Mesendoderm (in vitro differentiated cells): ENCODE results near the gene SHMT1.
"Not testable (repeated sequence)": the region's sequence is repeated elsewhere in the genome, so short reads cannot be mapped to it uniquely, and the experiment has no call there.

Experiments used
- DNase-seq: peaks from one replicate; pipeline ENCODE4 v3.0.0; 2013
- H2AK5ac ChIP-seq: 2 replicates; pipeline ENCODE4 v1.6.1; 2013; ENCODE audit warnings: low read length, inconsistent platforms
- H2BK120ac ChIP-seq: 2 replicates; pipeline ENCODE4 v1.6.1; 2013; ENCODE audit warnings: low read depth, mild to moderate bottlenecking, low read length, moderate library complexity, mixed read lengths
- H2BK15ac ChIP-seq: replicated peaks from 2 replicates; pipeline ENCODE4 v1.6.1; 2013; ENCODE audit warnings: low read depth, mild to moderate bottlenecking, moderate library complexity
- H2BK5ac ChIP-seq: 2 replicates; pipeline ENCODE4 v1.6.1; 2013; ENCODE audit warnings: low read length, inconsistent platforms
- H3K18ac ChIP-seq: 2 replicates; pipeline ENCODE4 v1.6.1; 2013; ENCODE audit warnings: mild to moderate bottlenecking, low read length, mixed read lengths
- H3K23ac ChIP-seq: one replicate; pipeline ENCODE4 v1.6.1; 2013; ENCODE audit warnings: low read length
- H3K27ac ChIP-seq: 2 replicates; pipeline ENCODE4 v1.5.1; 2013; ENCODE audit warnings: low read depth, mild to moderate bottlenecking, inconsistent platforms, low read length, moderate library complexity
- H3K27me3 ChIP-seq: 2 replicates; pipeline ENCODE4 v1.6.1; 2013; ENCODE audit warnings: low read length, control low read depth, mild to moderate bottlenecking, inconsistent platforms; ENCODE audit not compliant: insufficient read depth, poor library complexity
- H3K36me3 ChIP-seq: 2 replicates; pipeline ENCODE4 v1.6.1; 2013; ENCODE audit warnings: low read length, inconsistent platforms; ENCODE audit not compliant: control insufficient read depth, insufficient read depth
- H3K4ac ChIP-seq: one replicate; pipeline ENCODE4 v1.6.1; 2013; ENCODE audit warnings: low read depth, mild to moderate bottlenecking, low read length, moderate library complexity
- H3K4me1 ChIP-seq: 2 replicates; pipeline ENCODE4 v1.6.1; 2013; ENCODE audit warnings: low read depth, low read length, inconsistent platforms; ENCODE audit not compliant: control insufficient read depth
- H3K4me2 ChIP-seq: 2 replicates; pipeline ENCODE4 v1.6.1; 2013; ENCODE audit warnings: low read length
- H3K4me3 ChIP-seq: 2 replicates; pipeline ENCODE4 v1.5.1; 2013; ENCODE audit warnings: mild to moderate bottlenecking, low read length
- H3K56ac ChIP-seq: one replicate; pipeline ENCODE4 v1.6.1; 2013; ENCODE audit warnings: low read length
- H3K79me1 ChIP-seq: 2 replicates; pipeline ENCODE4 v1.6.1; 2013; ENCODE audit warnings: low read length, inconsistent platforms
- H3K79me2 ChIP-seq: 2 replicates; pipeline ENCODE4 v1.6.1; 2013; ENCODE audit warnings: mild to moderate bottlenecking, low read length; ENCODE audit not compliant: control insufficient read depth, insufficient read depth
- H3K9ac ChIP-seq: 2 replicates; pipeline ENCODE4 v1.6.1; 2013; ENCODE audit warnings: low read length, inconsistent platforms
- H4K5ac ChIP-seq: one replicate; pipeline ENCODE4 v1.6.1; 2013; ENCODE audit warnings: low read length
- H4K8ac ChIP-seq: one replicate; pipeline ENCODE4 v1.6.1; 2013; ENCODE audit warnings: low read depth, mild to moderate bottlenecking, control low read depth, low read length, moderate library complexity
- WGBS: extraction: QIAGEN DNeasy Blood & Tissue Kit; methylation state at CpG from one replicate; pipeline ENCODE4 v1.1.7; 2013; ENCODE audit warnings: low lambda C conversion rate, missing lambda C conversion rate; ENCODE audit not compliant: insufficient coverage; ENCODE audit errors: extremely low coverage; 5-methylcytosine and 5-hydroxymethylcytosine counted together

Gene SHMT1

DNA sequence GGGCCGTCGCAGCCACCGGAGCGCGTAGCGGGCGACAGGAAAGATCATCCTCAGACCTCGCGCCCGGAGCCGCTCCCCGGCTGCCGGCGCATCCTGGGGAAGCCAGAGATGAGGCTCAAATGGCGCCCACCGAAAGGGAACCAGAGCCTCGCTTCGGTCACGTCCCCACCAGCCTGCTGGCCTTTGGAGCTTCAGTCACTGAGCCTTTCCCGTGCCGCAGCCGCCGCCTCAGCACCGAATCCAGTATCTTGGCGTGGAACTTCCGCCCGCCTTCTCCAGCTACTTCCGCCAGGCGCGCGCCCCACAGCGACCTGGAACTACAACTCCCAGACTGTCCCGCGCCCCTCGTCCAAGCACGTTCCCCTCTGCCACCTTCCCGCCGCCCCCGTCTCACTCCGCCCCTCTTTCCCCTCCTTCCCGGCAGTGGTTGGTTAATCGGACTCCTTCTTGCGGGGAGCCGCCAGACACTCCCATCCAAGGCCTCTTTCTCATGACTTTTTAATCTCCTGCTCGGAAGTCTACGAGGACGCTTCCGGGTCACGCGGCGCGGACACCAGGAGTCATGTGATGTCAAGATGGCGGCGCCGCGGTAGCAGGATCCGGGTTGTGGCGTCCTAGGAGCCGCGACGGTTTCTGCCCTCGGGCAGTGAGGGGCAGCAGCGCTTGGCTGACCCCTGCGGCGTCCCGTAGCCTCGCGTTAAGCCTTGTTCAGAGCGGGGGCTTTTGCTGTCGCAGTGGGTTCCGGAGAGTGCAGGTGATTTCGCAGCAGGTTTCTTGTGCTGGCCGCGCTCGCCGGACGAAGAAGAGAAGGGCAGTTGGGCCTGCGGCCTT is 48.4 kb downstream of the SHMT1 start, which contains the start of the genes SMCR8 and TOP3A:
Gene SMCR8 (plus strand): TSS at position 563 of the 831 bp plus-strand sequence. CDS start 497 bp downstream, outside the sequence.
Gene TOP3A (minus strand): TSS at position 264 of the 831 bp plus-strand sequence. CDS start 216 bp downstream, at position 48.
- Histone ChIP-seq H3K4me1 (peaks cover 2% of the 10 kb centered on the region), H2BK15ac (no peak within 1 kb of the TSS), H2AK5ac (peak within 1 kb of the TSS; percentile 38), H3K4ac (peak within 1 kb of the TSS; percentile 73), H2BK5ac (no peak within 1 kb of the TSS), H3K4me3 (peak within 1 kb of the TSS; percentile 95), H3K36me3 (peaks cover 5% of the 10 kb centered on the region), H3K79me2 (peaks cover 66% of the 10 kb centered on the region), H3K79me1 (peaks cover 34% of the 10 kb centered on the region), H3K18ac (peak within 1 kb of the TSS; percentile 65), H2BK120ac (no peak within 1 kb of the TSS), H4K5ac (no peak within 1 kb of the TSS), H3K56ac (peak within 1 kb of the TSS; percentile 97), H3K4me2 (peak within 1 kb of the TSS; percentile 98), H3K27ac (peak within 1 kb of the TSS; percentile 85), H3K23ac (peak within 1 kb of the TSS; percentile 67), H3K27me3 (no peaks in the 10 kb centered on the region), H4K8ac (no peak within 1 kb of the TSS), H3K9ac (peak within 1 kb of the TSS; percentile 86)
- DNase-seq = peak; percentile 99
- WGBS = no CpG with 5 or more reads among the region's 78 CpGs

DNA sequence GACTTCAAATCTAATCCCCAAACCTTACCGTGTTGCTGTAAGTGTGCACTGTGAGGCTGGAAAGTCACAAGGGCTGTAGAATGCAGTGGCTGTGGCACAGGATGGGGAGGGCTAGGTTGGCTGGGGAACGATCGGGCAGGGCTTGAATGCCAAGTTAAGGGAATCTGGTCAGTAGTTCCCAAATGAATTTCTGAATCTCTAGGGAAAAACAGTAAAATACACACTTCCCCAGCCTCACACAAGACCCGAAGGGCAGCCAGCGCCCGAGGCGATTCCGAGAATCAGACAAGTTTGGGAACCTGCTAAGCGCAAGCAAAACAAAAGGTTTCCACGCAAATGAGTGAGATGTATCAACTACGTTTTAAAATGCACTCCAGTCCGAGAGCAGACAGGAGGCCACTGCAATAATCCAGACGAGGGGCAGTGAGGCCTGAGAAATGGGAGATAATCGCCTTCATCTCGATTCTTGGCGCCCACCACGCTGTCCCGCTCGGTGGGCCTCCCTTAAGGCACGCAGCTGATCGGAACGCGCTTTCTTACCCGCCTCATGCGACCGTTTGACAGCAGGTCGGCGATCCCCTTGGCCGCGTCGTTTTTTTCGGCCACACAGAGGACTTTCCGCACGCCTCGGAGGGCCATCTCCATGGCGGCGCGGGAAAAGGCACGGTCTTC is 49.2 kb downstream of the SHMT1 start:
- no CpG with 5 or more reads among the region's 39 CpGs for WGBS
- Histone ChIP-seq H3K4me2 (peak overlapping the region; percentile 98), H3K4ac (peak overlapping the region; percentile 73), H4K8ac (no peak overlapping the region), H3K27ac (peak overlapping the region; percentile 85), H4K5ac (no peak overlapping the region), H3K4me1 (peaks cover 2% of the 10 kb centered on the region), H3K4me3 (peak overlapping the region; percentile 91), H3K9ac (peak overlapping the region; percentile 86), H2BK5ac (no peak overlapping the region), H3K79me1 (peaks cover 32% of the 10 kb centered on the region), H3K23ac (peak overlapping the region; percentile 67), H3K79me2 (peaks cover 66% of the 10 kb centered on the region), H3K27me3 (no peaks in the 10 kb centered on the region), H2BK15ac (no peak overlapping the region), H3K36me3 (peaks cover 5% of the 10 kb centered on the region), H2AK5ac (peak overlapping the region; percentile 38), H2BK120ac (no peak overlapping the region), H3K18ac (peak overlapping the region; percentile 65), H3K56ac (peak overlapping the region; percentile 97)
- no peak for DNase-seq

DNA sequence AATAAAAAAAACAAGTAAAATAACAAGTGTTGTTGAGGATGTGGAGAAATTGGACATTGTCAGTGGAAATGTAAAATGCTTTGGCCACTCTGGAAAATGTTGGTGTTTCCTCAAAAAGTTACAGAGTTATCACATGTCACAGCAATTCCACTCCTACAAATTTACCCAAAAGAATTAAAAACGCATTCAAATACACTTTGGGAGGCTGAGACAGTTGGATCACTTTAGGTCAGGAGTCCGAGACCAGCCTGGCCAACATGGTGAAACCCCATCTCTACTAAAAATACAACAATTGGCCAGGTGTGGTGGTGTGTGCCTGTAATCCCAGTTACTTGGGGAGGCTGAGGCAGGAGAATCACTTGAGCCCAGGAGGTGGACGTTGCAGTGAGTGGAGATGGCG is 54.1 kb downstream of the SHMT1 start:
- no peak overlapping the region for H3K27ac ChIP-seq
- H3K36me3 ChIP-seq = peaks cover 13% of the 10 kb centered on the region
- no peak overlapping the region for H3K56ac ChIP-seq
- no CpG with 5 or more reads among the region's 4 CpGs for WGBS
- H2BK15ac ChIP-seq = no peak overlapping the region
- H2AK5ac ChIP-seq = no peak overlapping the region
- no peak overlapping the region for H3K4me2 ChIP-seq
- H3K18ac ChIP-seq = no peak overlapping the region
- H4K5ac ChIP-seq = no peak overlapping the region
- H3K79me2 ChIP-seq = peaks cover 33% of the 10 kb centered on the region
- no peak overlapping the region for H2BK120ac ChIP-seq
- no peak overlapping the region for H3K4me3 ChIP-seq
- H3K79me1 ChIP-seq = peaks cover 15% of the 10 kb centered on the region
- no peak for DNase-seq
- no peak overlapping the region for H3K4ac ChIP-seq
- H2BK5ac ChIP-seq = no peak overlapping the region
- no peaks in the 10 kb centered on the region for H3K27me3 ChIP-seq
- H3K23ac ChIP-seq = no peak overlapping the region
- H4K8ac ChIP-seq = no peak overlapping the region
- H3K4me1 ChIP-seq = peaks cover 2% of the 10 kb centered on the region
- H3K9ac ChIP-seq = no peak overlapping the region

DNA sequence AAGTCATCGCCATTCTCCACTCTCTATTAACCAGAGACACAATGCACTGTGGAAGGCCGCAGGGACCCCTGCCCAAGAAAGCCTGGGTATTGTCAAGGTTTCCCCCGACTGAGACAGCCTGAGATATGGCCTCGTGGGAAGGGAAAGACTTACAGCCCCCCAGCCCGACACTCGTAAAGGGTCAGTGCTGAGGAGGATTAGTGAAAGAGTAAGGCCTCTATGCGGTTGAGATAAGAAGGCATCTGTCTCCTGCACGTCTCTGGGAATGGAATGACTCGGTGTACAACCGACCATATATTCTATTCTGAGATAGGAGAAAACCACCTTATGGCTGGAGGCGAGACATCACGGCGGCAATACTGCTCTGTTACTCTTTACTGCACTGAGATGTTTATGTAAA is 60.1 kb downstream of the SHMT1 start:
- peaks cover 31% of the 10 kb centered on the region for H3K36me3 ChIP-seq
- not testable (repeated sequence) for H3K23ac ChIP-seq, H4K8ac ChIP-seq, H3K79me1 ChIP-seq, H2BK5ac ChIP-seq, H2BK120ac ChIP-seq, H3K4ac ChIP-seq, H3K56ac ChIP-seq, H3K27me3 ChIP-seq, H3K79me2 ChIP-seq, H2BK15ac ChIP-seq, H3K27ac ChIP-seq, H4K5ac ChIP-seq, H3K4me2 ChIP-seq, DNase-seq, H3K18ac ChIP-seq, H2AK5ac ChIP-seq, H3K4me3 ChIP-seq, H3K4me1 ChIP-seq, H3K9ac ChIP-seq
- no CpG with 5 or more reads among the region's 13 CpGs for WGBS

DNA sequence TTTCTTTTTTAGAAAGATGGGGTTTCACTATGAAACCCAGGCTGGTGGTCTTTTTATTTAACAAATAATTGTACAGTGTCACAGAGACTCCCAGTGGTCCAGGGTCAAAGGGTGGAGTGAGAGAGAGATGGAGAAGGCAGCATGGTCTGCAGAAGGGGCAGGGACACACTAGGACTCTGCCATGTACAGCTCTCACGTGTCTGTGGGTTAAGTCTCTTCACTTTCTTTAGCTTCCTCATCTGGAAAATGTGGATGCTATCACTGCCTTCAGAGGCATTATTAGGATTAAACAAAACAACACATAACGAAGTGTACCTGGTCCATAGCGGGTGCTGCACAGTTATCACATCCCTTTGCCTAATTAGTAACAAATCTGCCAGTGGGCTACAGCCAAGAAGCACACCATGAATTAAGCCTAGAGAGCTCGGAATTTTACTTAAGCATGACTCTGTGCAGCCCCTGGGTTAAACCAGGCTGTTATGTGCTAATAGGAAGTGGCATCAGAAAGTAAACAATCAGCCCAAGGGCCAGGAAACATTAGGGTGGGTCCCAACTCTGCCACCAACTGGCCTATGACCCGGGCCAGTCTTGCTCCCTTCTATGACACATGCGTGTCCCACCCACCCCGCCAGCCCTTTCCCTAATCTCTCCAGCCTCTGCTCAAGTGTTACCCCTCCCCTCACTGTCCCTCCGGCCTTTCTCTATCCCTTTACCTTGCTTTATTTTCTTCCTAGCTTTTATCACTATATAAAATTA is 62.4 kb downstream of the SHMT1 start:
- WGBS = no CpG with 5 or more reads among the region's 8 CpGs
- Histone ChIP-seq H2BK5ac (no peak overlapping the region), H3K4me1 (no peaks in the 10 kb centered on the region), H3K27ac (no peak overlapping the region), H2AK5ac (no peak overlapping the region), H4K5ac (no peak overlapping the region), H3K27me3 (no peaks in the 10 kb centered on the region), H3K79me2 (no peaks in the 10 kb centered on the region), H3K23ac (no peak overlapping the region), H3K4ac (no peak overlapping the region), H2BK120ac (no peak overlapping the region), H4K8ac (no peak overlapping the region), H2BK15ac (no peak overlapping the region), H3K36me3 (peaks cover 26% of the 10 kb centered on the region), H3K56ac (no peak overlapping the region), H3K79me1 (peaks cover 3% of the 10 kb centered on the region), H3K9ac (no peak overlapping the region), H3K4me3 (no peak overlapping the region), H3K4me2 (no peak overlapping the region), H3K18ac (no peak overlapping the region)
- DNase-seq = no peak
